Motor neuron (in vitro differentiated cells): ENCODE results near the gene TRIM66. TPM values are rescaled to one million over a fixed set of nuclear protein-coding genes. Genes with fewer than 3 reads are reported as not detected.

ENCODE experiments used
- ATAC-seq, 8 experiments: fragments of 200-7000 bp; cut with Tn5 transposase; replicated peaks in 6 of 8; 2 replicates each; pipeline ENCODE4 v1.8.0; 2021; ENCODE audit warnings: mild to moderate bottlenecking in 8 of 8, moderate library complexity in 8 of 8
- H3K27ac ChIP-seq, 2 donors: fragments of 250-450 bp; sonication (Bioruptor Pico); 2 replicates each; pipeline ENCODE4 v1.9.0; 2021; ENCODE audit warnings: antibody characterized with exemption in 2 of 2, mild to moderate bottlenecking in 2 of 2, moderate library complexity in 1 of 2
- H3K4me1 ChIP-seq, 2 donors: fragments of 250-450 bp; sonication (Bioruptor Pico); replicated peaks in 1 of 2; 2 replicates each; pipeline ENCODE4 v1.6.1; 2021; ENCODE audit warnings: antibody characterized with exemption in 2 of 2, mild to moderate bottlenecking in 2 of 2, moderate library complexity in 1 of 2
- H3K4me3 ChIP-seq, 5 donors: fragments of 250-450 bp; sonication (Bioruptor Pico); 2 replicates each; pipeline ENCODE4 v1.9.0; 2021; ENCODE audit warnings: antibody characterized with exemption in 5 of 5, mild to moderate bottlenecking in 5 of 5, moderate library complexity in 4 of 5
- WGBS, 10 experiments: fragments of 450-650 bp; shearing (Covaris generic); methylation state at CpG; one replicate each; pipeline ENCODE4 v1.0.0; 2022; 5-methylcytosine and 5-hydroxymethylcytosine counted together
- in situ Hi-C, 9 experiments: fragments of 400-800 bp; cut with MboI; loops; one replicate each; pipeline ENCODE4 v1.15.0; 2021; ENCODE audit warnings: low sequenced_read_pairs in 9 of 9, low pct_unique_long_range_greater_than_20kb in 2 of 9; ENCODE audit not compliant: unreplicated experiment in 9 of 9
- total RNA-seq, 8 experiments: library from RNA; unstranded; fragments of 300-600 nt; gene quantifications; 2 replicates each; pipeline versions ENCODE4 v1.2.3 to v1.2.4, GENCODE V29; 2022

TRIM66 gene, protein sequence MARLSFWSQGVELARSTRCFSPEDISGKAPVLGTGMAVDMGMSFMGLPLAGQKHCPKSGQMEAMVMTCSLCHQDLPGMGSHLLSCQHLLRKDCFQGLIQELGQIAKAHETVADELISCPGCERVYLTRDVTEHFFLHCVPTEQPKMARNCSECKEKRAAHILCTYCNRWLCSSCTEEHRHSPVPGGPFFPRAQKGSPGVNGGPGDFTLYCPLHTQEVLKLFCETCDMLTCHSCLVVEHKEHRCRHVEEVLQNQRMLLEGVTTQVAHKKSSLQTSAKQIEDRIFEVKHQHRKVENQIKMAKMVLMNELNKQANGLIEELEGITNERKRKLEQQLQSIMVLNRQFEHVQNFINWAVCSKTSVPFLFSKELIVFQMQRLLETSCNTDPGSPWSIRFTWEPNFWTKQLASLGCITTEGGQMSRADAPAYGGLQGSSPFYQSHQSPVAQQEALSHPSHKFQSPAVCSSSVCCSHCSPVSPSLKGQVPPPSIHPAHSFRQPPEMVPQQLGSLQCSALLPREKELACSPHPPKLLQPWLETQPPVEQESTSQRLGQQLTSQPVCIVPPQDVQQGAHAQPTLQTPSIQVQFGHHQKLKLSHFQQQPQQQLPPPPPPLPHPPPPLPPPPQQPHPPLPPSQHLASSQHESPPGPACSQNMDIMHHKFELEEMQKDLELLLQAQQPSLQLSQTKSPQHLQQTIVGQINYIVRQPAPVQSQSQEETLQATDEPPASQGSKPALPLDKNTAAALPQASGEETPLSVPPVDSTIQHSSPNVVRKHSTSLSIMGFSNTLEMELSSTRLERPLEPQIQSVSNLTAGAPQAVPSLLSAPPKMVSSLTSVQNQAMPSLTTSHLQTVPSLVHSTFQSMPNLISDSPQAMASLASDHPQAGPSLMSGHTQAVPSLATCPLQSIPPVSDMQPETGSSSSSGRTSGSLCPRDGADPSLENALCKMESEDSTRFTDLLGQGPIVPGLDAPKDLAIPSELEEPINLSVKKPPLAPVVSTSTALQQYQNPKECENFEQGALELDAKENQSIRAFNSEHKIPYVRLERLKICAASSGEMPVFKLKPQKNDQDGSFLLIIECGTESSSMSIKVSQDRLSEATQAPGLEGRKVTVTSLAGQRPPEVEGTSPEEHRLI (N-terminal part only)
- 10 to 100 TPM in 4 of 8 experiments, 1 to 10 TPM in 4; 3.5 to 25.7 (median 10.1) TPM for total RNA-seq

DNA sequence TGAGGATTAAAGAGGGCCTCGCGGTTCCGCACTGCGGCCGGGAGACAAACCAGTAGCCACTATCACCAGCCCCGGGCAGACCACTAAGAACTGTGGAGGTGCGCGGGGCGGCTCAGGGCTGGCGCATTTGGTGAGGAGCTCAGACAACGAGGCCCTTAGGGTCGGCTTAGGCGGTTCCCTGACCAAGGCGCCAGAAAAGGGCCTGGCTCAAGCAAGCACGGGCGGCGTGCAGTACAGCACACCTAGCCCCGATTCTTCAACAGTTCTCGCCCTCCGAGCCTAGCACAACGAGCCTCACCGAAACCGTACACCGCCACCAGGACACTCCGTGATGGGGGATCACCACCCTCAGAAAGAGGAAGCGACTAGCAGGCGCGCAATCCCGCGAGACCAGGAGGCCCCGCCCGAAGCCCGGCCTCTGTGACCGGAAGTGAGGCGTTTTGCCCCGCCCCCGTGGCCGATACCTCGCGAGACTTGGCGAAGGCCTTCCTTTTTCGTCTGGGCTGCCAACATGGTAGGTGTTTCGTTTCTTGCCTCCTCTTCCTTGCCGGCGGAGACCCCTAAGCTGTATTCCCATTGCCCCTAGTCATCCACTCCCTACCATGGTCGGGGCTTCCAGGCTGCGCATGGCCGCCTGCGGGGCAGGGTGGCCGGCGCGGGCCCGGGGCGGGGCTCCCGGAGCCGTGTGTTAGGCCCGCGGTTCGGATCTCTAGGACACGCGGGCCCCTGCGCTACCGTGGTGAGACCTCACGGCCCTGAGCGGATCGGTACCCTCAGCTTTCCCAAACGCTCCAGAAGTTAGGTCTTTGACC lies at the start of gene TRIM66, which contains the start of gene RPL27A:
Gene TRIM66, minus strand, starts transcription at position 363 of the 812 bp plus-strand sequence. CDS start 10,391 bp downstream, outside the sequence.
Gene RPL27A, plus strand, starts transcription at position 490 of the 812 bp plus-strand sequence. Its CDS starts 22 bp downstream, at position 512.
- Histone ChIP-seq H3K4me1 (peaks cover 12 to 14% of the 10 kb centered on the region in 2 donors), H3K27ac (peak within 1 kb of the TSS; percentile 95 to 98), H3K4me3 (peak within 1 kb of the TSS; percentile 66 to 96 (median 95))
- peak; percentile 87 to 98 (median 96) for ATAC-seq
- WGBS, 10 experiments: 0 to 7% (median 0%) methylated on average over 1 to 20 of the region's 67 CpGs; no CpG with 5 or more reads in 4 of the 10 experiments
- in situ Hi-C loops: no loop called here

DNA sequence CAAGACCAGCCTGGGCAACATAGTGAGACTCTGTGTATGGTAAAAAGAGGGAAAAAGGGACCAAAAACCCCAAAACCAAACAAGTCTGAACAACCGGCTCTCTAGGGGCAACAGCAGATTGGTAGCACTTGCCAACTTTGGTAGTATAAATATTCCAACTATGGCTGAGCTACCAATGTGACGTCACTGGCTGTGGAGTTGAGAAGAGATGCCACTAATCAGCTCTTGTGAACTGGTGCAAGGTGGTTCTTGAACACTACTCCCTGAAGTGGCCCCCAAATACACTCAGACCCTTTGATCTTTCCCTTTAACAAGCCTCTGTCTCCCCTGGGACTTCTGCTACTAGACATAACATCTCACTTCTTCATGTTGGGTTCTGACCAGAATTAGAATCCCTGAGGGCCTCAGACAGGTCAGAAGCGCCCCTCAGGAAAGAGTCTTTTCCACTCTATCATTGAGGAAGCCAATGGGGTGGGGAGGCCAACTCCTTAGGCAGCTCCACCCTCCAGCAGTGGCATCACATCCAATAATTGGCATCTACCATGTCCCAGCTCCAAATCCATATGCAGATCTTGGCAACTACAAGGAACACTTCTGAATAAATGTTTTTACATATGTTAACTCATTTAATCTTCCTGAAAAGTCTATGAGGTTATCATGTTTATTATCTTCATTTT lies 49.3 kb upstream of the TRIM66 start:
- no peak overlapping the region for H3K27ac ChIP-seq
- H3K4me3 ChIP-seq: no peak overlapping the region
- peak in 3 of 8 experiments; percentile 80 to 92 (median 92) for ATAC-seq
- H3K4me1 ChIP-seq: peaks cover 0 to 9% of the 10 kb centered on the region in 2 donors
- WGBS, 10 experiments: 29 to 100% (median 97%) methylated on average over 1 to 3 of the region's 3 CpGs; no CpG with 5 or more reads in 4 of the 10 experiments
- in situ Hi-C loops: no loop called here

DNA sequence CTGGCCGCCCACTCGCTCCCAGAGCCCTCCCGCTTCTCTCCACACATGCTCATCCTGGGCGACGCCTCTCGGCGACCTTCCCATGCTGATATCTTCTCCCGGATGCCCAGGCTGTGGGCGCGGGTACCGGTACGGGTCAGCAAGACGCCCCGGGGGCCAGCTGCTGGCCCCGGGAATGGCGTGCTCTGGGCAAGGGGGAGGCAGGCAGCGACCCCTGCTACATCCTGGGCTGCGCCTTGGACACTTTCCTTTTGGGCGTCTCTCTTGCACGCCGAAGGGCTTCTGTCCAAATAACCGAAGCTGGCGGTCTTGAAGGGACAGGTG lies 48.2 kb upstream of the TRIM66 start:
- H3K4me3 ChIP-seq: no peak overlapping the region
- in situ Hi-C loops: no loop called here
- peaks cover 0 to 9% of the 10 kb centered on the region in 2 donors for H3K4me1 ChIP-seq
- H3K27ac ChIP-seq: no peak overlapping the region
- 97 to 100% (median 100%) methylated on average over 2 to 11 of the region's 23 CpGs; no CpG with 5 or more reads in 7 of the 10 experiments for WGBS, 10 experiments
- ATAC-seq: no peak

DNA sequence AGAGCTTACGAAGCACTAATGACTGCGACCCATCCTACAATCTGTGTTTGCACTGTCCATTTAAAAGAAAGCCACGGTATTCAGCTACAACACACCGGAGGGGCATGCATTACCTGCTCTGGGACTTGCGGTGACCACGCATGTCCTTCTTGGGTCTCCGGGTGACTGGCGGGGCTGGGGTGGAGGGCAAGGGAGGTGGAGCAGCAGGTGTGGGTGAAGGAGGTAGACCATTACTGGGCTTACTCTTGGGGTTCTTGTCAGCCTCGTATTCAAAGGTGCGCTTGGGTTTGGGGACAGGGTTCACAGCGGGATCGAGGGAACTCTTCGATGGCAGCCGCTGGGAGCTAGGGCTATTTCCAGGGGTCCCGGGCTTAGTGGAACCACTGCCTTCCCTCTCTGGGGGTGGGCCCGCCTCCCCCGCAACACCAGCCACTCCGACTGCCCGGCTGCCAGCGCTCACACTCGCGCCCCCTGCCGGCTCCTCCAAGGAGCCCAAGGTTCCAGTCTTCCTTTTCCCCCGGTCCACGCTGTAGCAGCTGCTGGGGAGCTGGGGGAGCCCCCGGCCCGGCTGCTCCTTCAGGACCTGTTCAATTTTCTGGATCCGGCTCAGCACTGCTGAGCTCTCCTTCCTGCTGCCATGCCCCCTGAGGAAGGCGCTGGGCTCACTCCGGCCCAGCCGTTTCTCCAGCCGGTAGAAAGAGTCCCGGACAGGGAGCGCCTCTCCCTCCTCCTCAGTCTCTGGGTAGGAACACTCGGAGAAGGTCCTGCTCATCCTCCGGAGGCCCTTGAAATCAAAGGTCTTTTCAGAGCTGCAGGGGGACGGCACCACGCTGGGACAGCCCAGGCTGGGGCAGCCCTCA lies 47.6 kb upstream of the TRIM66 start:
- WGBS, 10 experiments: 86 to 100% (median 95%) methylated on average over 2 to 8 of the region's 38 CpGs; no CpG with 5 or more reads in 3 of the 10 experiments
- no peak overlapping the region for H3K4me3 ChIP-seq
- H3K4me1 ChIP-seq: peaks cover 0 to 9% of the 10 kb centered on the region in 2 donors
- in situ Hi-C loops: no loop called here
- H3K27ac ChIP-seq: no peak overlapping the region
- ATAC-seq: no peak

DNA sequence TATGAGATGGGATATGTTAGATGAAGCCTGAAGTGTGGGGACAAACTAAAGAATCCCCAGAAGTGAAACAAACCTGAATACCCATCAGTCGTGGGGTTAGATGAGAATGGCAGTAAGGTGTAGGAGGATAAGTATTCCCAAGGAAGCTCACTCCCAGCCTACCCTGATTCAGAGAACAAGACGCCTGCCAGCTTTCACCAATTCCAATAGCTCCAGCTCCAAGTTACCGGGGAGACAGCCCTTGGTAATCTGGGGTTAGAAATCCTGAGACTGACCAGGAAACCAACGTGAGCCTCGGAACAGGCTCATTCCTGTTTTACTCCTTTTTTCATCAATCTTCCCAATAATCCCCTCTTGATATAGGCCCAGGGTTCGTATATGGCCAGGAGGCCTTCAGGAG lies 46.6 kb upstream of the TRIM66 start:
- ATAC-seq: peak in 2 of 8 experiments; percentile 22 to 72
- Histone ChIP-seq H3K4me1 (peaks cover 0 to 9% of the 10 kb centered on the region in 2 donors), H3K27ac (no peak overlapping the region), H3K4me3 (no peak overlapping the region)
- 60 to 100% (median 92%) methylated on average over 2 to 5 of the region's 6 CpGs; no CpG with 5 or more reads in 5 of the 10 experiments for WGBS, 10 experiments
- in situ Hi-C loops: no loop called here

DNA sequence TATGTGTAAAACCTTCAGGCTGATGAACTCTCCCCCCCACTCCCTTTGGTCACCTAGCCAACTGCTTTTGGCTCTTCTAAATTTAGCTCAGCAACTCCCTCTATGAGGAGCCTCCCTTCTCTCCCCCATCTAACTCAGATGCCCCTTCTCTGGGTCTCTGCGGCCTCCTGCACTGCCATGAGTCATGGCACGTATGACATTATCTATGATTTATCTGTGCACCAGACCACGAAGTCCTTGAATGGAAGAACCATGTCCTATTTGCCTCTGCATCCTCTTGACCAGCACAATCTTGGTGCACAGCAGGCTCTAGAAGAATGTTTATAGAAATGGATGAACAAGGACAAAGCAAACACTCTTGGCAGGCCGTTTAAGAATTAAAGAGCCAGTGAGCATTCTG lies 46.1 kb upstream of the TRIM66 start:
- H3K4me3 ChIP-seq: no peak overlapping the region
- peaks cover 0 to 9% of the 10 kb centered on the region in 2 donors for H3K4me1 ChIP-seq
- in situ Hi-C loops: no loop called here
- H3K27ac ChIP-seq: no peak overlapping the region
- WGBS, 10 experiments: 0 to 76% (median 39%) methylated on average over 1 to 3 of the region's 4 CpGs; no CpG with 5 or more reads in 3 of the 10 experiments
- ATAC-seq: peak in 5 of 8 experiments; percentile 65 to 92 (median 81)

DNA sequence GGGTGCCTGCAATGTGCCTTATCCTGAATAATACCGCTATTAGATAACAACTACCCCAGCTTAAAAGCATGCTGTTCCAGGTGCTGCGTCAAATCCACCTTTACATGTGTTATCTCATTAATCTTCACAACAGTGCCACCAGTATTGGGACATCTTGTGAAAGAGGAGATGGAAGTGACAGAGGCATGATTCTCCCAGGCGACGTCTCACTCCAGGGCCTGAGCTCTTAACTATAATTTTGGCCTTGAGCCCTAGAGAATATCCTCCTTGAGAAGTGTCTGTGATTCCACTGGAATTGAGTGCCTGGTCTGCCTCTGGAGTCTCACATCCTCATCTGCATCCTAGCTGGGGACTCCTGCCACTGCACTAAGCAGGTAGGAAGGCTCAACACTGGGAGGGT lies 43.9 kb upstream of the TRIM66 start:
- WGBS, 10 experiments: 92 to 100% (median 100%) methylated on average over 1 to 3 of the region's 4 CpGs; no CpG with 5 or more reads in 5 of the 10 experiments

DNA sequence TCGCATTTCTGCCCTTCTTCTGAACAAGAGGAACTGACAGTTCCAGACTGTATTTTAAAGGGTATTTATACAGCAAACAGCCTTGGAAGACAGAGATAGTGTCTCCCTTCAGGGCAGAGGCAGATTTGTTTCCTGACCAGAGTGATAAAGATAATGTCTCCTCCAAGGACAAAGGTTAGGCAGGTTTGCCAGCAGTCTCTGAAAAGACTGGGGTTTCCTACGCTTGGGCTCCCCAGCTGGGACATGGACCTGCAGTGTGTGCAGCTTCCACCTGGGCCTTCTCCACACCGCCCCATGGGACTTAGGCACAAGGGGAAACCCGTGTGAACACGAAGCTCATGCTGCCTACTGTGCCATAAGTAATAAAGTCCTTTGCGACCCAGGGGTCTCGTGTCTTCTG lies 42.2 kb upstream of the TRIM66 start:
- Histone ChIP-seq H3K4me1 (peaks cover 0 to 28% of the 10 kb centered on the region in 2 donors), H3K27ac (no peak overlapping the region), H3K4me3 (no peak overlapping the region)
- WGBS, 10 experiments: 80 to 100% (median 97%) methylated on average over 2 to 6 of the region's 7 CpGs; no CpG with 5 or more reads in 4 of the 10 experiments
- no peak for ATAC-seq
- in situ Hi-C loops: loop anchor here in 1 of 9 experiments (25.0 kb wide), 1 partner anchor 188 kb away; the partner anchor contains the start of gene AKIP1

More for the DNA sequence above, 43.9 kb upstream of the TRIM66 start:
- ATAC-seq: no peak
- Histone ChIP-seq H3K27ac (no peak overlapping the region), H3K4me1 (peaks cover 0 to 16% of the 10 kb centered on the region in 2 donors), H3K4me3 (no peak overlapping the region)
- in situ Hi-C loops: no loop called here

DNA sequence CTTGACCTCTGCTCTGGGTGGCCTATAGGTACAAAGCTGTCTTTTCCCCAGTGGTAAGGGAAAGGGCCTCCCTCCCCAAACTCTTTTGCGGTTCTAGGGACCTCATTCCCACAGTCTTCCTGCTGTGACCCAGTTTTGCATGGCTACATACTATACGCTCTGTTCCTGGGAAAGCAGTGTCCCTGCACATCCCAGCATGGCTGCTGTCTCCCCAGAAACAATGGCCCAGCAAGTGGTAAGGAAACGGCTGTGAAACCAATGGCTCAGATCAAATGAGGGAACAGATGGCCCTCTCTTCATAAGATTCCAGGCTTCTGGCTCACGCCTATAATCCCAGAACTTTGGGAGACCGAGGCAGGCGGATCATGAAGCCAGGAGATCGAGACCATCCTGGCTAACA lies 41.2 kb upstream of the TRIM66 start:
- WGBS, 10 experiments: 67 to 100% (median 89%) methylated on average over 1 to 5 of the region's 7 CpGs; no CpG with 5 or more reads in 3 of the 10 experiments

DNA sequence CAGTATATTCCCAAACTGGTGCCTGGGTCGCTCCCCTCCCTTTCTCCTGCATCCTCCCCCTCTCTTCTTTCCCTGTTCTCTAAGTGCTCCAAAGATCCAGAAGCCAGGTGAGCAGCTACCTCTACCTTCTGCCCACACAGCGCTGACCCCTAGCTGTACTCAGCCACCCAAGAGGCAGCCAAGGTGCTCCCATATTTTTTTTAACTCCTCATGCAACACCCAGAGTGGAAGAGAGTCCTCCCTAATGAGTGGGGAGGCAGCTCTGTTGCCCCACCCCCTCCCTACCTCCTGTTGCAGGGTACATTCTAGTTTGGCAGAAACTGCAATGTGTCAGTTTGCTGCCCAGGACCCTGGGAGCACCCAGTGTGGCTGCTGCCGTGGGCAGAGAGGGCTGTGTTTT lies 40.3 kb upstream of the TRIM66 start:
- WGBS, 10 experiments: 80 to 100% (median 100%) methylated on average over 1 to 2 of the region's 3 CpGs; no CpG with 5 or more reads in 5 of the 10 experiments
- Histone ChIP-seq H3K4me1 (peaks cover 2 to 23% of the 10 kb centered on the region in 2 donors), H3K27ac (no peak overlapping the region), H3K4me3 (no peak overlapping the region)
- in situ Hi-C loops: loop anchor here in 1 of 9 experiments (25.0 kb wide), 1 partner anchor 189 kb away; the partner anchor contains the start of gene AKIP1
- ATAC-seq: no peak

More for the DNA sequence above, 41.2 kb upstream of the TRIM66 start:
- H3K4me3 ChIP-seq: no peak overlapping the region
- no peak overlapping the region for H3K27ac ChIP-seq
- H3K4me1 ChIP-seq: peaks cover 0 to 22% of the 10 kb centered on the region in 2 donors
- in situ Hi-C loops: loop anchor here in 1 of 9 experiments (25.0 kb wide), 1 partner anchor 189 kb away; the partner anchor contains the start of gene AKIP1
- ATAC-seq: no peak
